GM18505 (cell line): ENCODE results near the gene UBE2L5.
"Not testable (repeated sequence)": the region's sequence is repeated elsewhere in the genome, so short reads cannot be mapped to it uniquely, and the experiment has no call there.

Experiments
- ATAC-seq: cut with Tn5 transposase; IDR thresholded peaks from one replicate; pipeline ENCODE4 v1.9.1; 2021; ENCODE audit not compliant: unreplicated experiment
- POLR2A ChIP-seq: IDR thresholded peaks from 4 replicates; pipeline ENCODE4 v1.6.1; 2011; ENCODE audit warnings: borderline replicate concordance; ENCODE audit not compliant: insufficient read depth, insufficient read length; ENCODE audit errors: extremely low read depth

Gene UBE2L5

DNA sequence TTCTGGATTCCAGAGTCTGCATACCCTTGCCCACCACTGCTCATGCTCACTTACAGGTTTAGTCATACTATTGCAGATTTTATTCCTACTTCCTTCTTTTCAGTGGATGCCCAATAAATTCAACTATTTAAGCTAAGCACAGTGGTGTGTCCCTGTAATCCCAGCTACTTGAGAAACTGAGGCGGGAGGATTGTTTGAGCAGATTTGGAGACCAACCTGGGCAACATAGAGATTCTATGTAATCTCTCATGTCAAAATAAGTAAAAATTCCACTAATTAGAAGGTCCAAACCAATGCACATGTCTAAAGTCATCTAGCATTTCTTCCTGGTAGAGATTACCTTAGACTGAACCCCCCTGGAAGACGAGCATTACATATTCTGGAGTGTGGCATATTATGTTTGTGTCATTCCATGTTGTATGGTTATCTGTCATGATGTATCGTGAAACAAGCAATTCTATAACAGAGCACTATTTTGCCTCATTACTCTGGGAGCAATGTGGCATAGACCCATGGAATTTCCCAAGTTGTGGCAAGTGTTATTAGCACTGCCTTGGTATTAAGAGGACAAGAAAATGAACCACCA lies 35.1 kb downstream of the UBE2L5 start:
- no peak for TF ChIP-seq POLR2A
- no peak for ATAC-seq

DNA sequence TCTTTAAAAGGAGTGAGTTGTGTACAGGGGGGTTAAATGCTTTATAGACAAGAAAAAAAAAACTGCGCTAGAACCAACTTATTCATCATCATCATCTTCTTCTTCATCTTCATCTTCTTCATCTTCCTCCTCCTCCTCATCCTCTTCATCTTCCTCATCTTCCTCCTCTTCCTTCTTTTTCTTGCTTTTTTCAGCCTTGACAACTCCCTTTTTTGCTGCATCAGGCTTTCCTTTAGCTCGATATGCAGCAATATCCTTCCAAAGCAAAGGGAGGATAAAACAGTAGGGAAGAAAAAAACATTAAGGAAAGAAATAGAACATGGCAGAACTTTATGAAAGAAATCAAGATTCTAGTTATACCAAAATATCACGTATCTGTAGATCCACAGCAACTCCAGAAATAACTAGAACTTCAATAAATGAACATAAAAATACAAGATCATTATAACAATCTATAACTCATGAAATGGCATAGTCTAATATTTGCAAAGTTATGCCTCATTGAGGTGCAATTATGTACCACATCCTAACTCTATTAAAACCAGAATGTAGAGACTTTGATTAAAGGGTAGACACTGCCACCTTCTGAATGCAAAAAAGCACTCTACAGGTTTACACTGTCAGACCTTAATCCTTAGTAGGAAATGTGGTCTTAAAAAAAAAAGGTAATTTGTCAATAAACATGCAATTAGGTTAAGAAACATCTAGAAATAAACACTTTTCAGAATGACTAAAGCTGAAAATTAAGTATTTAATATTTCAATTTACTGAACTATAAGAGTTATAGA lies 39.2 kb downstream of the UBE2L5 start:
- ATAC-seq = not testable (repeated sequence)

DNA sequence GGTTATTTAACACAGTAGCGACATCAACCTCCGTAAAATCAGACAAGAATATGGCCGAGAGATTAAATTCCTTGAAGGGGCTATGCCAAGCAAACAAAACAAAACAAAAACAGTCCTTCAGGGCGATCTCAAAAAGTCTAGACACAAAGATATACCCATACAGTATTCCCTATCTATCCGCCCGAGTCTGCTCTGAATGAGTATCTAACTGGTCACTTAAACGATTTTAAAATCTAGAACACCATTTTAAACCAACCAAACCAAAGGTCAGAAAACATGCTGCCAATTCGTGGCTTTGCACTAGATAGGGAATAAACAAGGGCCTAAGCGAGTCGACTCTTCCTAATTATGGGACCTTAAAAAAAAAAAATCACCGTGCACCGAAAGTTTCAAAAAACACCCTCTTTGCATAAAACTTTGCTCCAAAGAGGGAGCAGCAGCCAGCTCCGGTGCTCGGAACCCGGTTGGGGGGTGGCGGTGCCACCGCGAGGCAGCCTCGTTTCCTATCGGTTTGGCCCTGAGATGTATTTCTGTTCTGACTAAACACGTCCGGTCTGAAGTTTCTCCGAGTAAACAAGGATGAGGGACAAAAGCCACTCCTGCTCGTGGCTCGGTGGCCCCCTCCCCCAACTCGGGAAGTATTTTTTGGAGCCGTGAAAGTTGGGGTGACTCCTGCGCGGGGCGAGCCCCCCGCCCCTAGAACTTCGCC lies 41.6 kb downstream of the UBE2L5 start:
- TF ChIP-seq POLR2A = peak; percentile 37
- peak; percentile 32 for ATAC-seq

DNA sequence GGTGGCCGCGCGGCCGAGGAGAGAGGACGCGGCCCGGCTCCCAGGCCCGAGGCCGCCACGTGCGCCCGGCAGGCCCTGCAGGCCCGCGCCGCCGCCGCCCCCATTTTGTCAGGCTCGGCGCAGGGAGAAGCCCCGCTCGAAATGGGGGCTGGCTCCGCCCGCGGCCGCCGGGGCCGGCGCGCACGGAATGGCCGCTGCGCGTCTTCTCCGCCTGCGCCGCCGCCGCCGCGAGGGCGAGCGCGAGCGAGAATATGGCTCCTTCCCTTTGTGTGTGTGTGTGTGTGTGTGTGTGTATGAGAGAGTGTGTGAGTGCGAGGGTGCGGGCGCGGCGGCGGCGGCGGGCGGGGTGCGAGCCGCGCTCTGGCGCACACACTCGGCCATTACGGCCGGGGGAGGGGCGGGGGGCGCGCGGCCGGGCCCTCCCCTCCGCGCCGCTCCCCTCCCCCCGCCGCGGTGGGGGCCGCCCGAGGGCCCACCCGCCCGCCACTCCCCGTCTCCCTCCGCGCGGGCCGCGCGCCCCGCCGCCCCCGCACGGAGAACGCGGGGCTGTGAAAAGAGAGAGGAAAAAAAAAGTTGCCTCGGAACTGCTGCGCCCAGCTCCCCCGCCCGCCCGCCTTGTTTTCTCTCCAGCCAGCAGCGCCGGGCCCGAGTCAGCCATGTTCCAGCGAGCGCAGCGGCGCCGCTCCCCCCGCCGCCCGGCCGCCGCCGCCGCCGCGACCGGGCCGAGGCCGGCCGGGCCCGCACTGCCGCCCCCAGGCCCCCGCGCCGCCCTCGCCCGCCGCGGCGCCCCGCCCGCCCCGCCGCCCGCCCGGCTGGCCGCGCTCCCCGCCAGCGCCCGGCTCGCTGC lies 42.4 kb downstream of the UBE2L5 start:
- peak; percentile 53 for TF ChIP-seq POLR2A
- ATAC-seq = peak; percentile 36

DNA sequence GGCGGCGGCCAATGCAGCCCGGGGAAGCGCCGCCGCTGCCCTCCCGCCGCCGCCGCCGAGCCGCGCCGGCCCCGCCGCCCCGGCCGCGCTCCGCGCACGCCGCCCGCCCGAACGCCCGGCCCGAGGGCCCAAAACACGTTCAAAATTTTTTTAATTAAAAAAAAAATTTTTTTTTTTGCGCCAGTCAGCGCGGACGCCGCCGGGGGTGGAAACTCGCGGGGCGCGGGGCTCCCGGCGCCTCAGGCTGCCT lies 43.0 kb downstream of the UBE2L5 start:
- no peak for ATAC-seq

DNA sequence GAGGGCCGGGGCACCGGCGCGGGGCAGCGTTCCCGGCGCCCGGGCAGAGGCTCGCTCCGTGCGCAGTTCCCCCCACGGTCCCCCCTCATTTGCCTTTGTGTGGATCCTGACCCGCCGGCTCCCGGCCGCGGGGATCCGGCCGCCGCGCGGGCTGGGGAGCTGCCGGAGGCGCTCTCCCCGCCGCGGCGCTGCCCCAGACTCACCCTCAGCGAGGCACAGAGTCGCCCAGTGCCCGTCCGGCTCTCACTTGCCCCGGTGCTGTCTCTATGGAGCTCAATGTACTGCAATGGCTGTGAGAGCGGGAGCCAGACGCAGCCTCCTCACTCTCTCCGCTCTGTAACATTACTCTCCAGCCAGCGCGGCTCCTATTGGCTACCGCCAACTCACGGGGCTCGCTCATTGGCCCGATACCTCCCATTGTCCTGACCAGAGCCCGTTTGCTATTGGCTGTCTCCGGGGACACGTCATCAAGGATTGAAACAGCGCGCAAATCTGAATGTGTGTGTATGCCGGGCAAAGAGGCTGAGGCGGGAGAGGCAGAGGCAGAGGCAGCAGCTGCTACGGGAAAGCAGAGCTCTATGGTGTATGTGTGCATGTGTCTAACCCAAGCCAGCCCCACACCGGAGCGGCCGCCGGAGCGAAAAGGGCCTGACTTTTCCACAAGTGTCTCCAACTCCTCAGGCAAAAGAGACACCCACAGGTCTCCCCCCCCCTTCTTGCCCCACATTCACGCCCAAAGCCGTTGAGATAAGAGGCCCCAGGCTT lies 43.5 kb downstream of the UBE2L5 start, which contains the start of gene HMGB1:
Gene HMGB1 (minus strand): TSS at position 344 of the 765 bp plus-strand sequence. CDS start 2,256 bp downstream, outside the sequence.
- ATAC-seq = peak; percentile 77
- peak; percentile 89 for TF ChIP-seq POLR2A

More for the DNA sequence above, 43.0 kb downstream of the UBE2L5 start:
- TF ChIP-seq POLR2A = no peak

DNA sequence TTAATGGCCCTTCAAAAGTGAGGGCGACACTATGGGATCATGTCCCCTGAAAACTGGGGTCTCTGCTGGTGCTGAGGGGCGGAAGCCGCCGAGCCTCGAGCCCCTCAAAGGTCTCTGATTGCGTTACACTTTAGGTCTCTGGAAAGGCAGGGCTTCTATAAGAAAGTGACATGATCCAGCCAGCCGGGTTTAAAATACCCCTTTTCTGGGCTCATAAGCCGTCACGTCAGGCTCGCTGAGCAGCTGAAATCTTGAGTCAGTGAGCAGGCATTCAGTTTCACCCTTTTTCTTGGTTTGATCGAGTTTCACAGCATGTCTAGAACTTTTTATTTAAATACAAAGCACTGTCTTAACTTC lies 44.0 kb downstream of the UBE2L5 start:
- TF ChIP-seq POLR2A = no peak
- ATAC-seq = no peak

DNA sequence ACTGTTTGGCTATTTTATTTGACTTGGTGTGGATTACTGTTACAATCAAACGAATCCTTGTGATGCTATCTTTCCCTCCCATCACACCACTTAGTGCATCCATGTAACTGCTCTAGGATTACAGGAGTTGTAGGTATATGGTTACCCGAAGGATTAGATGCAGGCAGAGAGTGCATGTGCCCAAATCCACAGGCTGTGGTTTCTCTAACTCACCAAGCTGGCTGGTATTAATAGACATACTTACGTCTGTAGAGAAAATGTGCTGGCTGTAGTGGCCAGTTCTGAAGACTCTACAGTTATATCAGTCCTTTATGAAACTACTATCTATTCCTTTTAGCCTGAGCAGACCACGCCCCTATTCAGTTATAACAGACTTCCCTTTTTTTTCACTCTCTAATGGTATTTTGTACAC lies 44.6 kb downstream of the UBE2L5 start:
- no peak for TF ChIP-seq POLR2A
- no peak for ATAC-seq

DNA sequence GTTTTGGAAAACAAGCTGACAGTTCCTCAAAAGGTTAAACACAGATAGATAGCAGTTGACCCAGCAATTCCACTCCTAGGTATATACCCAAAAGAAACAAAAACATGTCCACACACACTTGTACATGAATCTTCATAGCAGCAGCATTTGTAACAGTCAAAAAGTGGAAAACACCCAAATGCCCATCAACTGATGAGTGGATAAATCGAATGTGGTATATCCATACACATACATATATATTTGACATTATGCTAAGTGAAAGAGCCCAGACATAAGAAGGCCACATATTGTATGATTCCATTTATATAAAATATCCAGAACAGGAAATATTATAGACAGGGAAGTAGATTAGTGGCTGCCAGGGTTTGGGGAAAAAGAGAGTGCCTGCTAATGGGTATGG lies 51.4 kb downstream of the UBE2L5 start:
- TF ChIP-seq POLR2A = no peak
- no peak for ATAC-seq

DNA sequence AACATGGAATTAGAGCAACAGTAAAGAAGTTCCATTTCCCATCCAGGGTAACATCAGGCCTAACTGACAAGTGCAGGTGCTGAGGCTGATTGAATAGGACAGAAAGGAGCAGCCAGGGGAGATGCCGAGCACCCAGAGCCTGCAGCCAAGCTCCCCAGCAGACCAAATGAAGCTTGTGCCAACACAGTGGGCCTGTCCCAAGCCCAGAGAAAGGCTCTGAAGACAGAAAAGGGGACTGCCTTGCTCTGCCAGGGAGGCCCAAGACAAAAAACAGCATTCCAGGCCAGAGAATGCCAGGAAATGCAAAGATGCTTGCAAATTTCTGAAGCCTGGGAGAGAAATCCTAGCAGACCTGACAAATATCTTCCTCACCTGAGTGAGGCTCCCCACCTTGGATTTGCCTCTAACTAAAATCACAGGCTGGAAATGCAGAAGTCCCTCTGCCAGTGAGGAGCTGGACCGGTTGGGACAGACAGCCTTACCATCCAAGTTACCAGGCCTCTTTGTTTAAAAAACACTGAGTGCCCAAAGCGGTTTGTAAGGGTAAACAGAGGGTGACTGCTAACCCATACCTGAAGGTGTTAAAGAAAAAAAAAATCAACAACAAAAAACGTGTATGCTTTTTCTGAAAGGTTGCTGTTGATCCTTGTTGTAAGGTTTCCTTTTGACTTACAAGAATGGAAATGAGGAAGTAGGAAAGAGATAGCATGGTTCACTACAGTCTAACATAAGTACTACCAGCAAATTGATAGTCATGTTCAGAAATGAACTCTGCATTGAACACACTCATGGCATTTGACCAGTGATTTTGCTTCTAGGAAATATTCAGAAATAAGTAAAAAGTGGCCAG lies 55.3 kb downstream of the UBE2L5 start:
- peak; percentile 91 for ATAC-seq
- TF ChIP-seq POLR2A = no peak
